GM19372 (cell line): ENCODE data around the gene SLC66A2.
"Not testable (repeated sequence)": the region's sequence is repeated elsewhere in the genome, so short reads cannot be mapped to it uniquely, and the experiment has no call there.

Experiments
- ATAC-seq: cut with Tn5 transposase; IDR thresholded peaks from one replicate; pipeline ENCODE4 v1.9.1; 2021; ENCODE audit warnings: mild to moderate bottlenecking, low read depth, moderate library complexity; ENCODE audit not compliant: unreplicated experiment

The SLC66A2 gene

GRCh38 chr18:79869591-79870300, 81.7 kb downstream of the SLC66A2 start:
- ATAC-seq, result no peak

DNA sequence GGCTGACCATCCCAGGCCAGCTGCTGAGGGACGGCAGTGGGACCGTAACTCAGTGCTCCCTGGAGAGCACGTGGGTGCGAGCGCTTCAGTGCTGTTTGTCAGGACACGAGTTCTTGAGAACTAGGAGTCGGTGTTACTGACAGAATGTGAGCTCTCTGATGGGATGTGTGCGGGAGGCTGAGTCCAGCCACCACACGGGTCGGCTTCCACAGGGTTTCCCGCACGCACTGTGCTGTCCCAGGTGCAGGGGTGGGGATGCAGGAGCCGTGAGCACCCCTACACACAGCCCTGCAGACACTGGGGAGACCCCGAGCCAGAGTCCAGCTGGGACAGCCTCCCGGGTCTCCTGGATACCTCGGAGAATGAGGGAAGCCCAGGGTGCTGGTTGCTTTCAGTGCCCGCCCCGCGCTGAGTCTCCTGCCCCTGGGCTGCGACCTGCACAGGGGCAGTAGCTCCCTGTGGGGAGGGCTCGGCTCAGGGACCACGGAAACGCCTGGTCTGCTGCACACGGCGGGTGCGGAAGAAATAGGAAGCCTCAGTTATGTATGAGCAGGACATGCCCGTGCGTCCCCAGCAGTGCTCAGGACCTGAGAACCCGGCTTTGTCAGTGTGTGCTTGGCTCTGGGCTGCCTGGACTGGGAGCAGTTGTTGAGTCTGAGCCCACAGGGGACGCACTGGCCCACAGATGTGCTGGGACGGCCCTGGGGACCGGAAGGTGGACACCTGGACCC, 82.5 kb downstream of the SLC66A2 start:
- no peak for ATAC-seq

GRCh38 chr18:79868168-79868784, 83.2 kb downstream of the SLC66A2 start:
- no peak for ATAC-seq

DNA sequence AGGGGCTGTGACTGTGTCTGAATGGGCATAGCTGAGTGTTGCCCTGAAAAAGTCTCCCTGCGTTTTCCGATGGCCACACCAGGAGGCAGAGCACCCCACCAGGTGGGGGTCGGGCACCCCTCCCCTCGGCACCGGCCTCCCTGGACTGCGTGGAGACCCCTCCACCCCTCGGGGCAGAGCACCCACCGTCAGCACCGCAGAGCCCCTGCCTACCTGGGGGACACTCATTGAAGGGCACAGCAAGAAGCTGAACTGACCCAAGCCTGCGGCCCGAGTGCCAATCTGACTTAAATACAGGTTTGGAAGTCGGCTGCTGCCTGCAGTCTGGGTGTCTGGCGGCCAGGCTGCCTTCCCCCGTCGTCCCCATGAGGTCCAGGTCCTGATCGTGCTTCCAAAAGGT, 83.8 kb downstream of the SLC66A2 start:
- ATAC-seq, result no peak

DNA sequence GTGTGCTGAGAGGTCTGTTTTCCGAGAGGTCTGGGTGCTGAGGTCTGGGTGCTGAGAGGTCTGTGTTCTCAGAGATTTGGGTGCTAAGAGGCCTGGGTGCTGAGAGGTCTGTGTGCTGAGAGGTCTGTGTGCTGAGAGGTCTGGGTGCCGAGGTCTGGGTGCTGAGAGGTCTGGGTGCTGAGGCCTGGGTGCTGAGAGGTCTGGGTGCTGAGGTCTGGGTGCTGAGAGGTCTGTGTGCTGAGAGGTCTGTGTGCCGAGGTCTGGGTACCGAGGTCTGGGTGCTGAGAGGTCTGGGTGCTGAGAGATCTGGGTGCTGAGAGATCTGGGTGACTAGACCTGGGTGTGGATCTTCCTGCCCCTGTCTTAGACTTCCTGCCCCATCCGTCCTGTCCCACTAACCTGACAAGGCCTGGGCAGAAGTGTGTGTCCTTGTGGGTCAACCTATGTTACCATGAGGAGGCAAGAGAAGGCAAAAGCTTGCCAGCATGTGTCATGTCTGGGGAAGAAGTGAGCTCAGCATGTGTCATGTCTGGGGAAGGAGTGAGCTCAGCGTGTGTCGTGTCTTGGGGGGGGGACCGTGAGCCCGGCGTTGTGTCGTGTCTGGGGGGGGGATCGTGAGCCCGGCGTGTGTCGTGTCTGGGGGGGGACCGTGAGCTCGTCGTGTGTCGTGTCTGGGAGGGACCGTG, 84.4 kb downstream of the SLC66A2 start:
- no peak for ATAC-seq

DNA sequence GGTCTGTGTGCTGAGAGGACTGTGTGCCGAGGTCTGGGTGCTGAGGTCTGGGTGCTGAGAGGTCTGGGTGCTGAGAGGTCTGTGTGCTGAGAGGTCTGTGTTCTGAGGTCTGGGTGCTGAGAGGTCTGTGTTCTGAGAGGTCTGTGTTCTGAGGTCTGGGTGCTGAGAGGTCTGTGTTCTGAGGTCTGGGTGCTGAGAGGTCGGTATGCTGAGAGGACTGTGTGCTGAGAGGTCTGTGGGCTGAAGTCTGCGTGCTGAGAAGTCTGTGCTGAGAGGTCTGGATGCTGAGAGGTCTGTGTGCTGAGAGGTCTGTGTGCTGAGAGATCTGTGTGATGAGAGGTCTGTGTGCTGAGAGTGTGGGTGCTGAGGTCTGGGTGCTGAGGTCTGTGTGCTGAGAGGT, 85.5 kb downstream of the SLC66A2 start:
- not testable (repeated sequence) for ATAC-seq

- not testable (repeated sequence) for ATAC-seq
Observed at GRCh38 chr18:79864955-79865354, 86.5 kb downstream of the SLC66A2 start.

DNA sequence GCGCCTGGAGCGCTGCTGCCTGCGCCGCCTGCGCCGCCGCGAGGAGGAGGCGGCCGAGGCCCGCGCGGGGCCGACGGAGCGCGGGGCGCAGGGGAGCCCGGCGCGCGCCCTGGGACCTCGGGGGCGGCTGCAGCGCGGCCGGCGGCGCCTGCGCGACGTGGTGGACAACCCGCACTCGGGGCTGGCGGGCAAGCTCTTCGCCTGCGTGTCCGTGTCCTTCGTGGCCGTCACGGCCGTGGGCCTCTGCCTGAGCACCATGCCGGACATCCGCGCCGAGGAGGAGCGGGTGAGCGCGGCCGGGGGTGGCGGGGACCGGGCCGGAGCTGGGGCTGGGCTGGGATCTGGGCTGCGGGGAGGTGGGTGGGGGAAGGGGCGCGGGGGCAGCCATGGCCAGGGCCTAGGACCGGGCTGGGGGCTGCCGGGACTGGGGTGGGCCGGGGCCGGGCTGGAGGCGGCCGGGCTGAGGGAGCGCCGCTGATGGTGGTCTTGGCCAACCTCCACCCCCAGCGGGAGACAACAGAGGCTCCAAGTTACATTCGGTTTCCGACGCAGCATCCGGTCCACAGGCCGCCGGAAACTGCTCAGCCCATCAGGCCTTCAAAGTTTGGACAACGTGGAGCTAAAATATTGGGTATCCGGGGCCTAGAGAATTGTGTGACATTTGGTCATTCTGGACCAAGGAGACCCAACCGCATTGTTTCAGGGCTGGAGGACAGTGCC, 87.3 kb downstream of the SLC66A2 start:
- no peak for ATAC-seq

DNA sequence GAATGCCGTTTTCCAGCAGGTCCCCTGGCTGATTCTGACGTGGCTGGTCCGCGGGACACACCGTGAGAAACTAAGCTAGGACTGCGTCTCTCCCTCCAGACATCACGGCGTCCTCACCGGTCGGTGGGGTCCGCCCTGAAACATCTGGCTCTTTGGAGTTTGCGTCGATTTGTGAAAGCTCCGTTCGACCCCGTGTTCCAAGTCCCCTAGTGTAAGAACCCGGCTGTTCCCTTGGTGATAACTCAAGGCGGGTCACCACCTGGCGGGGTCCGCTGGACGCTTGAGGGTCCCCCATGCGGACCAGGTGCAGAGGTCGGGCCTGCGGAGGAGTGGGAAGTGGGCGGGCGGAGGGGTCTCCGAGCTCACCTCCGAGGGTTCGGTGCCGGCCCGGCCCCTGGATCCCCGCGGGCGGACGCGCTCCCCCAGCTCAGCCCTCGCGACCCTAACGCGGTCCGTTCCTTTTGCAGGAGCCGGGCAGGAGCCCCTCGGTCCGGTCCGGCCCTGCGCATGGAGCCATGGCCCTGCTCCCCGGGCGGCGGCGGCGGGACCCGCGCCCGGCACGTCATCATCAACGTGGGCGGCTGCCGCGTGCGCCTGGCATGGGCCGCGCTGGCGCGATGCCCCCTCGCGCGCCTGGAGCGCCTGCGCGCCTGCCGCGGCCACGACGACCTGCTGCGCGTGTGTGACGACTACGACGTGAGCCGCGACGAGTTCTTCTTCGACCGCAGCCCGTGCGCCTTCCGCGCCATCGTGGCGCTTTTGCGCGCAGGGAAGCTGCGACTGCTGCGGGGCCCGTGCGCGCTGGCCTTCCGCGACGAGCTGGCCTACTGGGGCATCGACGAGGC, 88.1 kb downstream of the SLC66A2 start:
- ATAC-seq, result no peak

GRCh38 chr18:79862562-79862961, 88.9 kb downstream of the SLC66A2 start:
- no peak for ATAC-seq

DNA sequence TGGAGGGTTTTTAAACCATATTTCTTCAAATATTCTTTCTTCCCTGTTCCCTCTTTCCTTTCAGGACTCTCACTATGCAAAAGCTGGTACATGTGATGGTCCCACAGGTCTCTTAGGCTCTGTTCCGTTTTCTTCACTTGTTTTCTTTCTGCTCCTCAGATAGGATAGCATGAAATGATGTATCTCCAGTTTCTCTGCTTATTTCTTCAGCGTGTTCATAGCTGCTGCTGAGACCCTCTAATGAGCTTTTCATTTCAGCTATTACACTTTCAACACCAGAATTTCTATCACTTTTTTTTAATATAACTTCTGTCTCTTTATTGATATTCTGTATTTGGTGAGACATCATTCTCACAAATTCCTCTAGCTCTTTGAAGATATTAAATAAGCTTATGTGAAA, 89.8 kb downstream of the SLC66A2 start:
- no peak for ATAC-seq

GRCh38 chr18:79859314-79859713, 92.1 kb downstream of the SLC66A2 start:
- ATAC-seq, result no peak

DNA sequence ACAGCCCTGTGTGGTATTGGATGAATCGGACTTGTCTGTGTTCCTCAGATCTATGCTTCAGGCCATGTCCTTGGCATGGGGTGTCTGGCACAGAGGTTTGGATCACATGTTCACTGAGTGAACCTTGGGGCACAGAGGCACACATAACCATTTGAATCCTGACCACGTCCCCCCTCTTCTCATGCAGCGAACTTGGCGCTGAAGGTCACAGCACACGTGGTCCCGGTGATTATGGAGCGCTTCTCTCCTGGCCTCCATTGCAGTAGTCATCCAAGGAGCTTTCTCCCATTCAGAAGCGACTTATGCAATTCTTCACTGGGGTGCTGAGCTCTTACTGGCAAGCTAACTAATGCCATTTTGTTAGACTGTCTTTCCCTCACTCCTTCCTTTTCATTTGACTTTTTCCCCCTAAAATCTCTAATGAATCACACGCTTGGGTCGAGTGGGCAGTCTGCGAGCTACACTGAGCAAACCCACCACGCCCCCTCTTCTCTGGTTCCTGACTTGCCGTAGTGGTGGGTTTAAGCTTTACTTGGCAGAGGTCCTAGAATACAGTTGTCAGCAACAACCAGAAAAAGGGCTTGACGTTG, 94.3 kb downstream of the SLC66A2 start:
- no peak for ATAC-seq

DNA sequence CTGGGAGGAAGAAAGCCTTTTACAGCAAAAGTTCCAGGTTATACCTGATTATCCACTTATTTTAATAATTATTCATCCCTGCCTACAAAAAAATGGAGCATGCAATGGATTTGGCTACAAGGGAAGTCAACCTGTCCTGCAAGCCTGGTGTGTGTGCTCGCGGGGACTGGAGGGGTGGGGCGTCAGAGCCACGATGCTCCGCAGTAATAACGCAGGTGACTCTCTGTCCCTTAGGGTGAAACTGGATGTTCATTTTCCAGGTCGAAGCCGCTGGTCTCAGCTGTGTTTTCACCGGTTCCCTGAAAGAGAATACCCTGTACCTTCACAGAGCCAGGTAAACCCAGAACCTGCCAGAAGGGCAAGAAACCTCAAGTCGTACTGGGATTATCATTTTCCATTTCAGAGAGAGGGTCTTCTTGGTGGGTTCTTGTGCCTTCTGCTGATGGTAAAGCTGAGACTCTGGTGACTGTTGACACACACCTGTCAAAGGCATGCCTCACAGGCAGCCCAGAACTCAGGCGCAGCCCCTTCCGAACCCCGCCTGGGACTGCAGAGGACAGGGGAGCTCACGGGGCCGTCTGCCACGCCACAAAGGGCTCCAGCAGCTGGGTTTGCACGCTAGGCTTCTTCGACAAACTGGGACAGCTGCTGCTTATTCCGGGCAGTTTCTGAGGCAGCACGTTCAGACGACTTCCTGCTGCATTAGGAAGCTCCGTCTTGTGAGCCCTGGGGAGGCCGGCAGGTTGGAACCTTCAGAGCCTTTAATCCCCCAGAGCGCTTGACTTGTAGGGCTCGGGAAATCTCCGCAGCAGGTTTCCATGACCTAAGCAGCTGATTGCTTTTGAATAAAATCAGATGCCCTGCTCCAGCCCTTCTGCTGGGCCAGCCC, 95.1 kb downstream of the SLC66A2 start:
- ATAC-seq, result no peak

DNA sequence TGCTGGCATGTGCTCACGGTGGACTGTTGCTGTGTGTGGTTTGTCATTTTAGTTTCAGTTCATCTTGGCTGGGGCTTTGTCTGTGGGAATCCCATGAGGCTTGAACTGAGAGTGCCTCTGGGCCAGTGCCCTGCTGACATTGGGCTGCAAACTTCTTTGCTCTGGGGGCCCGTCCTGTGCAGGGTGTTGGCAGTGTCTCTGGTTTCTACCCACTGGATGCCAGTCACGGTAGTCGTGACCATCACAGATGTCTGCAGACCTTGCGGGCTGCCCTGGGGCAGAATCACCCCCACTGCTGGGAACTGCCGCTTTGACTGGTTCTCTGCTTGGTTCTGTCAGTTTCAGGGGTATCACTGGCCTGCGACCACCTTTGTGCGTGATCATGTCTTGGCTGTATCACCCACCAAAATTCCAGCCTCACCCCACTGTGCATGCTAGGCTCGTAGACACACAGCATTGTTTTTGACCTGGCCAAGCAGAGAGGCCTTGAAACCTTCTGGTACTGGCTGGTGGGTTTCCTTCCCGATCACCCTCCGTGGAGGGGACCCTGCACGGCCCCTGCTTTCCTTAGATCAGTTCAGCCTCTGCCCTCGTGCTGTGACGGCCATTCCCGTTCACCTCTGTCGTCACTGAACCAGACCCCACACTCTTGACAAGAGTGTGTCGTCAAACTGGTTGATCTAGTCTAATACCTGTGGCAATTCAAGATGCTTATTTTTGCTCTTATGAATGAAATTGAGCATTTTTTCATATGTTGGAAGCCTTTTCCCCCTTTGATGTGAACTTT, 96.1 kb downstream of the SLC66A2 start:
- no peak for ATAC-seq

GRCh38 chr18:79853993-79854364, 97.5 kb downstream of the SLC66A2 start:
- no peak for ATAC-seq

- no peak for ATAC-seq
Observed at GRCh38 chr18:79853303-79853992, 98.0 kb downstream of the SLC66A2 start.
